Measurements from ENCODE around the gene PDX1. TPM values are rescaled to one million over a fixed set of nuclear protein-coding genes. Genes with fewer than 3 reads are reported as not detected.
"Not testable (repeated sequence)": the region's sequence is repeated elsewhere in the genome, so short reads cannot be mapped to it uniquely, and the experiment has no call there.

PDX1 gene
- total RNA-seq, 1 donor from 2014 or later, result not detected

- intact Hi-C loops (cut with micrococcal nuclease), result loop anchor here (1.0 to 10.0 kb wide), 2 partner anchors 162 to 580 kb away; partner anchors contain the start of gene GSX1
Observed at GRCh38 chr13:27954406-27954851, 34.6 kb downstream of the PDX1 start.

DNA sequence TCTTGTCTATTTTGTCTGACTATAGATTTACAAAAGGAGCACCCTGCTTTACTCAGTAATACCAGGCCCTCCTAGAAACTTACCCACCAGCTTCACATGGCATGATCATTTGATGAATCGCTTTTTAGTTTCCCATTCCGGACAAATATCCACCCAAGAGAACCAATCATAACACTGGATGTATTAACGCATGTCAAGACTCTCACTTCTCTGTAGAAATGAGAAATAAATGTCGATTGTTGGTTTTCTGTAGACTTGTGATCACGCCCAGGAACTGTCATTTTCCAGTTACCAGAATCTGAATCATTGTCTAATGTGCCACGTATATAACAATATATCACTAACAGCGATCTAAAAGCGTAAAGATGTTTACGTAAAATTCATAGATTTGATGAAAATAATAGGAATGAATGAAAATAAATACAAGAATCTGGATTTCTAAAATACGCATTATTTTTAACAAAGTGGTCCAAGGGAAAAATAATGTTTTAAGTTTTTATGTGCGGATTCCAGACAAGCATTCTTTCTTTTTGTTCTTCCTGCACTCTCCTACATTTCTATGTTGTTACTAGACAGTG is 35.3 kb downstream of the PDX1 start:
- intact Hi-C loops (cut with micrococcal nuclease), result loop anchor here (10.0 kb wide), 1 partner anchor 580 kb away; no protein-coding TSS in a partner anchor

- intact Hi-C loops (cut with micrococcal nuclease), result loop anchor here (10.0 kb wide), 1 partner anchor 582 kb away; no protein-coding TSS in a partner anchor
Observed at GRCh38 chr13:27956576-27957300, 36.9 kb downstream of the PDX1 start.

DNA sequence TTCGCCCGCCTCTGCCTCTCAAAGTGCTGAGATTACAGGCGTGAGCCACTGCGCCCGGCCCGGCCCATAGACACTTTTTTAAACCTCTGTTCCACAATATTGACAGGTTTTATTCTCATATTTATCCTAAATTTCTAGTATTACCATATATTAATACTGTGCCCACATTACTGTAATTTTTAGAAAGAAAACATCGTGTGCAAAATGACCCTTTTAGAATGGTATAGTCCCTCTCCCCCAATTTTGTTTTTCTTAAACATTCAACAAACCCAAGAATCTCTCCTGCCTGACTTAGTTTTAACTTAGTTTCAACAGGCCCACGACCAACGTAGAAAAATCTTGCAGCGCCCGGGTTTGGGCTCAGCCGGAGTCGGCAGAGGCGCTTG is 40.2 kb downstream of the PDX1 start:
- intact Hi-C loops (cut with micrococcal nuclease), result loop anchor here (10.0 kb wide), 1 partner anchor 585 kb away; no protein-coding TSS in a partner anchor

GRCh38 chr13:27960362-27961226 is 40.8 kb downstream of the PDX1 start:
- intact Hi-C loops (cut with micrococcal nuclease), result no loop called here

DNA sequence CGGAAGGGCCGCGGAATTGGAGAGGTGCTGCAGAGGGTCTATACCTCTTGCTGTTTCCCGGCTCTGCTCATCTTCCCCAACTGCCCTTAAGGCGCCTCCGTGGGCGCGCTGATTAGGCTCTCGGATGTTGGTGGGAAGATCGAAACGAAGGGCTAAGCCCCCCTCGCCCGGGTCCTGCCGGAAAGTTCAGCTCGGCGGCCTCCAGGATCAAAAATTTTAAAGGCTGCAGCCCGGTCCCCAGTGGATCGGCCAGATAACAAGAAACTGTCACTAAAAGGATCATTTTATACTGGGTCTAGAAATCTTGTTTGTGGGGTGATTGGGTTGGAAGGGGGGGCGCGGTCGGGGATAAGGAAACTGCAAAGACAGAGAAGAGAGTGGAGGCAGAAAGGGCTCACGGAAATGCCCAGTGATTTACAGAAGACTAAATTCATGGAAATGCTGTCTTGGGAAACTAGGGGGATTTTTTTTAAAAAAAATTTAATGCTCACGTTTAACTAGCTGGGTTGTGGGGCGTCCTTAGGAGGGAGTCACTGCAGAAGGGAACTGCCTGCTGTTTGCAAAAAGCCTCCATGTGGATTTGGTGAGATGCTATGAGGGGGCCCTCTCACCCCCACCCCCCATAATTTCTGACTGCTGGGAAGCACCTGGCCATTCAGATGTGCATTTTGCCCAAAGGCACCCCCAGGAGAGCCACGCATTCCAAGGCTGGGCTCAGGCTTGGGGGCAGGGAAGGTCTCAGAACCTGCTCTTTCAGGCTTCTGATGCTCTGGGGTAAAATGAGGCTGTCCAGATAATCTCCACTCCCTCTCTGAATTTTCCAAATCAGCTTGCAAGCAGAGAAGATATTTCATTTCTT is 41.7 kb downstream of the PDX1 start:
- intact Hi-C loops (cut with micrococcal nuclease), result no loop called here

DNA sequence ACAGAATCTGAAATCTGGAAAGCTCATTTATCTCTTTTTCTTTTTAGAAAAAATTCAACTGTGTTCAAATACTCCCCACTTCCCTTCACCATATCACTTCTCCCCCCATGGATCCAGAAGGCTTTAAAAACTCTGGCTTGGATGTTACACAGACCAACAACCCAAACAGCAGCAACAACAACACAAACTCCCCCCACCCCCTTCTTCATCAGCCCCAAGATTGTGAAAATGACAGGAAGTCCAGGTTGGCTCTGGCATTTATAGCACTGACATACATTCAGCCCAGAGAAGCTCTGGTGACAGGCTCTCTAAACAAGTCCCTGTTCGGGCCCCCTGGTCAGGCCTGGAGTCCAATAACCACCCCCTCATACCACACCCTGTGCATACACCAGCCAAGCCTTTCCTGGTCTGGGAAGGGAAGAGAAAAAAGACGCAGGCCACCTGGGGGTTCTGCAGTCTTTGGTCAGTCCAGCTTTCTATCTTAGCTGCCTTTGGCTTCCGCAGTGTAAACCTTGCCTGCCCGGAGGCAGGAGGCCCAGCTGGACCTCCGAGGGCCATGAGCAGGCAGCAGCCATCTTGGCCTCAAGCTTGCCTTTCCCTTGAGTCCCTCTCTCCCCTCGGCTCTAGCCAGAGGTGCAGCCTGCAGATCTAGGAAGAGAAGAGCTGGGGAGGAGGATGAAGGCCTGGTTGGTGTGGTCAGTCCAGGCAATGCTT is 42.5 kb downstream of the PDX1 start:
- intact Hi-C loops (cut with micrococcal nuclease), result no loop called here

- intact Hi-C loops (cut with micrococcal nuclease), result no loop called here
Observed at GRCh38 chr13:27962982-27963381, 43.2 kb downstream of the PDX1 start.

- intact Hi-C loops (cut with micrococcal nuclease), result no loop called here
Observed at GRCh38 chr13:27963491-27963890, 43.7 kb downstream of the PDX1 start.

DNA sequence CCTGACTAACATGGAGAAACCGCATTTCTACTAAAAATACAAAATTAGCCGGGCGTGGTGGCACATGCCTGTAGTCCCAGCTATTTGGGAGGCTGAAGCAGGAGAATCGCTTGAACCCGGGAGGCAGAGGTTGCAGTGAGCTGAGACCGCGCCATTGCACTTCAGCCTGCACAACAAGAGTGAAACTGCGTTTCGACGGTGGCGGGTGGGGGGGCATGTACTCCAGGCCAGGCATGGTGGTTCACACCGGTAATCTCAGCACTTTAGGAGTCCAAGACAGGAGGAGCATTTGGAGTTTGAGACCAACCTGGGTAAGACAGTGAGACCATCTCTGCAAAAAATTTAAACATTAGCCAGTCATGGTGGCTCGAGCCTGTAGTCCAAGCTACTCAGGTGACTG is 44.4 kb downstream of the PDX1 start:
- intact Hi-C loops (cut with micrococcal nuclease), result not testable (repeated sequence)

- intact Hi-C loops (cut with micrococcal nuclease), result no loop called here
Observed at GRCh38 chr13:27964741-27965323, 45.0 kb downstream of the PDX1 start.

GRCh38 chr13:27965343-27965739 is 45.5 kb downstream of the PDX1 start:
- intact Hi-C loops (cut with micrococcal nuclease), result no loop called here

GRCh38 chr13:27965740-27966640 is 46.2 kb downstream of the PDX1 start:
- intact Hi-C loops (cut with micrococcal nuclease), result loop anchor here (2.0 kb wide), 1 partner anchor 43 kb away; no protein-coding TSS in a partner anchor

GRCh38 chr13:27966641-27967202 is 46.9 kb downstream of the PDX1 start:
- intact Hi-C loops (cut with micrococcal nuclease), result loop anchor here (2.0 kb wide), 1 partner anchor 44 kb away; no protein-coding TSS in a partner anchor

GRCh38 chr13:27967203-27967735 is 47.5 kb downstream of the PDX1 start:
- intact Hi-C loops (cut with micrococcal nuclease), result loop anchor here (2.0 kb wide), 1 partner anchor 44 kb away; no protein-coding TSS in a partner anchor

- intact Hi-C loops (cut with micrococcal nuclease), result loop anchor here (2.0 kb wide), 1 partner anchor 45 kb away; no protein-coding TSS in a partner anchor
Observed at GRCh38 chr13:27967736-27968315, 48.0 kb downstream of the PDX1 start.

DNA sequence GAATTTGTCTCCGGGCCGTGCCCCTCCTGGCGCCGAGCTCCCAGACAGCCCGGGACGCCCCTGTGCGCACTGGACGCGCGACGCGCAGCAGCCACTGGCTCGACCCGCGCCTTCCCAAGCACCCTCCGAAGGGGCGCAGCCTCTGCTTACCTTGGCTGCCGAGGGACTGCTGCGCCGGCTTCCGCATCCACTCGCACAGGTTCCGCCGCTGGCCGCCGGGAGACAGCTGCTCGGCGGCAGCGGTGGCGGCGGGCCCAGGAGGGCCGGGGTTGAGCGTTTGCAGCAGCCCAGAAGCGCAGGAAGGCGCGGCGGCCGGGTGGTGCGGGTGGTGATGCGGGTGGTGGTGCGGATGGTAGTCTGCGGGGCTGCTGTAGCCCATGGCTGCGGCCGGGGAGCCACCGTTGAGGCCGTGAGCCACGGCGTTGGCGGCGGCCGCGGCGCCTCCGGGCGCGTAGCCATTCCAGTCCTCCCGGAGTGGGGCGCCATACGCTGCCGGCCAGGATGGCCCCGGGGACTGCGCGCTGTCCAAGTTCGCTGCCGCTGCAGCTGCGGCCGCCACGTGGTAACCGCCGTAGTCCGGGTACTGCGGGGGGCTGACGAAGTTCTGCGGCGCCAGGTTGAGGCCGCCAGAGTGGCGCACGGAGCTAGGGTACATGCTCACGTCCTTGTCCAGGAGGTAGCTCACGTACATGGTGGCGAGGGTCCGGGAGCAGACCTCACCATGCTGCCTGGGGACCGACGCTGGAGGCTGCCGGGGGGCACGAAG is 48.7 kb downstream of the PDX1 start:
- intact Hi-C loops (cut with micrococcal nuclease), result no loop called here
